ENCODE results near the gene RAF1.
"Not testable (repeated sequence)": the region's sequence is repeated elsewhere in the genome, so short reads cannot be mapped to it uniquely, and the experiment has no call there.

RAF1 gene

GRCh38 chr3:12557473-12558100, 106.3 kb downstream of the RAF1 start:
- DNase-seq (ENCODE audit: low read depth): no peak

GRCh38 chr3:12556690-12557472, 107.0 kb downstream of the RAF1 start, which contains the start of gene MKRN2:
TSS of gene MKRN2 (plus strand) at chr3:12557087. CDS start at chr3:12557151, 64 bp downstream.
- DNase-seq (ENCODE audit: low read depth): peak; percentile 79

- DNase-seq (ENCODE audit: low read depth): no peak
These were observed 107.6 kb downstream of the RAF1 start for GRCh38 chr3:12556314-12556689.

GRCh38 chr3:12553921-12554391, 110.0 kb downstream of the RAF1 start:
- no peak for DNase-seq (ENCODE audit: low read depth)

- DNase-seq (ENCODE audit: low read depth): no peak
These were observed 113.8 kb downstream of the RAF1 start for GRCh38 chr3:12549971-12550760.

GRCh38 chr3:12545473-12545791, 118.5 kb downstream of the RAF1 start, which contains the start of gene MKRN2OS:
TSS of gene MKRN2OS (minus strand) at chr3:12545499. CDS start at chr3:12545464, 35 bp downstream.
- no peak for DNase-seq (ENCODE audit: low read depth)

- no peak for DNase-seq (ENCODE audit: low read depth)
These were observed 119.1 kb downstream of the RAF1 start for GRCh38 chr3:12544652-12545472.

GRCh38 chr3:12543497-12543896, 120.4 kb downstream of the RAF1 start:
- not testable (repeated sequence) for DNase-seq (ENCODE audit: low read depth)

GRCh38 chr3:12541625-12542024, 122.3 kb downstream of the RAF1 start:
- no peak for DNase-seq (ENCODE audit: low read depth)

- no peak for DNase-seq (ENCODE audit: low read depth)
These were observed 127.5 kb downstream of the RAF1 start for GRCh38 chr3:12536423-12536822.
